Medulla oblongata (tissue), 1 donor: ENCODE data around the gene HIVEP2.

Experiments
- DNase-seq: peaks from one replicate; pipeline ENCODE4 v3.0.0-alpha.2; 2015; ENCODE audit errors: extremely low spot score

HIVEP2 gene

DNA sequence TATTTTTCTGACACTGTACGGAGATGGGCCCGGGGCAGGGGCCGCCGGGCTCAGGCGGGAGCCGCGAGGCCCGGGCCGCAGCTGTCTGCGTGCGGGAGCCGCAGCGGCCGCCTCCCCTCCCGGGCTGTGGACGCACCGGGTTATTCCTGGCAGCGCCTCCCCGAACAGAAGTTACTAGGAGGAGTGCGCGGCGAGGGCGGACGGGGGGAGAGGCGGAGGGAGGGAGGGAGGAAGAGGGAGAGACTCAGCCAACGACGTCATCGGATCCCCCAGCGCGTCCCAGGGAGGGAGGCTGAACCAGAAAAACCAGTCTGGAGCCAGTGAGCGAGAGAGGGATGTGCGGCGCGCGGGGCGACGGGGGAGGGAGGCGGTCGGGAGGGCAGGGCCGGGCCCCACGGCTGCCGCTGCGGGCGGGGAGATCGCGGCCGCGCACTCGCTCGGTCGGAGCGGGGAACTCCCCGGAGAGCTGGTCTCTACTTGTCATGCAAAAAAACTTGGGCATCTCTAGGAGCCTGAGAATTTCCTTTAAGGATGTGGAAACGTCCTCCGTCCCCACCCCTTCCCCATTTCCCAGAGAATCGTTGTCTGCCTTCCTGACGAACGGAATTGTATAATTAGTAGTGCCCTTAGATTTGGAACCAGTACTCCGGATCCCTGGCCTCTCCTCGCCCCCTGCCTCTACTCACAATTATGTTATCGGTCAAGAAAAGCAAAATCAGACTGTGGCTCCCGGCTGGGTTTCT lies 1.4 kb upstream of the HIVEP2 start:
- peak; percentile 98 for DNase-seq

GRCh38 chr6:142945446-142946180 lies 637 bp upstream of the HIVEP2 start:
- DNase-seq: peak; percentile 58

- DNase-seq: peak; percentile 70
Measured at GRCh38 chr6:142944124-142945048, 590 bp downstream of the HIVEP2 start.

DNA sequence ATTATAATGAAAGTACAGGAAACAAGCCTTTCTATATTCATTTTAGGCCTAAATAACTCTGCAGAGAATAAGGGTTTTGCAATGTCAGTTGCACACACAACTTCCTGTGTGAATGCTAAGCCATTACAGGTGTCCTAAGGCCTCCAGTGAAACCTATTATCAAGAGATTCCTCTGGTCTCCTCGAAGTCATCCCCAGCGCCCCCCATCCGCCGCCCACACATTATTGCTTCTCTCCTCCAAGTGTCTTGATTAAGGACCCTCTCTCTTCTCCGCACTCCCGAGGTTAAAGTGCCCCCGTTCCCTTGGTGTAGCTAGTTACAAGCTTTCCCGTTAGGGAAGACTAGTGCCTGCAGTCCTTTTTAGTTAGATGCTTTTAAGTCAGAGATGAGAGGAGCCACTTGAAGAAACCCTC lies 1.3 kb downstream of the HIVEP2 start:
- no peak for DNase-seq

- no peak for DNase-seq
Measured at GRCh38 chr6:142942805-142943227, 2.2 kb downstream of the HIVEP2 start.

- DNase-seq: no peak
Measured at GRCh38 chr6:142942238-142942637, 2.7 kb downstream of the HIVEP2 start.

DNA sequence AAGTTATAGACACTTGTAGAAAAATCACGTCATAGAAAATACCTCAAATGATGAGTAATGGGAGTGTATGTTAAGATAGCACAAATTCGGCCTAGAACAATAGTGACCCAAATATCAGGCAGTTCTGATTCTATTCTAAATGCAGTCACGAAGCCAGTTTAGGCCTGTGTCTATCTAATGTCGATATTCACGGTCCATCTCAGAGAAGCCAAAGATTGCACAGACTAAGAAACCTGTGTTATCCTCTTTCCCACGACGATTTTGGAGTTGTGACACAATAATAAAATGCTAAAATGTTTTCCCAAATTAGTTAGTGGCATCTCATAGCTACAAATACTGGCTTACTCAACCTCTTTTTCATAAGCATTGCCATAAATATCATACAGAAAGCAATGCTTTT lies 4.0 kb downstream of the HIVEP2 start:
- DNase-seq: no peak

- DNase-seq: no peak
Measured at GRCh38 chr6:142940487-142940886, 4.5 kb downstream of the HIVEP2 start.

GRCh38 chr6:142938510-142938909 lies 6.5 kb downstream of the HIVEP2 start:
- DNase-seq: no peak

DNA sequence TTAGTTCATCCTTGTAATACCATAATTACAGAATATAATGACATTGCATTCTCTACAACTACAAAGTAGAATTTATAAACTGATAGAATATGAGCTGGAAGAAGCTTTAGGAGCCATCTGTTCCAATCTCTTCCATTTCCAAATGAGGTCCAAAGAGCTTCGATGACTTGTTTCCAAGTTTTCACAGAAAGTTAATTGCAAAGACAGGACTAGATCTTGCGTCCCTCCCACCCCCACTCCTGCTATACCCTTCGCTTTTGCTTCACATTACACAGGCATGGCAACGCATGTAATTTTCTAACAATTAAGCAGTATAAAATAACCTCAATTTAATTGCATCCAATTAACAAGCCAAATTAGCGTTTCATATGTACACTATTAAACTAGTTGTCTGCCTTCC lies 7.0 kb downstream of the HIVEP2 start:
- no peak for DNase-seq

DNA sequence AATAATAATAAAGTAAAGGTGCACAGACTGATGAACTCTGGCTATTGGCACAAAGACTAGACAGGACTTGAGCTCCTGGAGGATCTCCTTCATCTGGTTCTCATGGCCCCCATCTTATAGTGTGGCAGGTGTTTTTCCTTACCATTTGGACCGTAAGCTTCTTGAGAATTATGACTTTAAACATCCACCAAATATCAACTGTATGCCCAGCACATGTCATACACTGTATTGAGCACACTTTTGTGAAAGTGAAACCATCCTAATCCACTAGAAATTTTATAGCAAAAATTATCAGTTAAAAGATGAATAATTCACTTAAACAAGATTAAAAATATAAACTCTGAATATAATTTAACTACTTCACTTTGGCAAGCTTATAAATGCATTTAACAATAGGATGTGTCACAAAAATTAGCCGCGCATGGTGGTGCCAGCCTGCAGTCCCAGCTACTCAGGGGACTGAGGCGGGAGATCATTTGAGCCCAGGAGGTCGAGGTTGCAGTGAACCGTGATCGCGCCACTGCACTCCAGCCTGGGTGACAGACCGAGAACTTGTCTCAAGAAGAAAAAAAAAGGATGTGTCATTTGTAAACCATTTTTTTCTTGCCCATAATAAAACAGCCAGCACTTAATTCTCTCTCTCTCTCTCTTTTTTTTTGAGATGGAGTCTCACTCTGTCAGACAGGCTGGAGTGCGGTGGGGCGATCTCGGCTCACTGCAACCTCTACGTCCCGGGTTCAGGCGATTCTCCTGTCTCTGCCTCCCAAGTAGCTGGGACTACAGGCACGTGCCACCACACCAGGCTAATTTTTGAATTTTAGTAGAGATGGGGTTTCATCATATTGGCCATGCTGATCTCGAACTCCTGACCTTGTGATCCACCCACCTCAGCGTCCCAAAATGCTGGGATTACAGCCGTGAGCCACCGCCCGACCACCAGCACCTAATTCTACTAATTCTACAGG lies 9.1 kb downstream of the HIVEP2 start:
- DNase-seq: no peak

GRCh38 chr6:142934599-142934998 lies 10.4 kb downstream of the HIVEP2 start:
- DNase-seq: no peak

- no peak for DNase-seq
Measured at GRCh38 chr6:142934106-142934505, 10.9 kb downstream of the HIVEP2 start.

DNA sequence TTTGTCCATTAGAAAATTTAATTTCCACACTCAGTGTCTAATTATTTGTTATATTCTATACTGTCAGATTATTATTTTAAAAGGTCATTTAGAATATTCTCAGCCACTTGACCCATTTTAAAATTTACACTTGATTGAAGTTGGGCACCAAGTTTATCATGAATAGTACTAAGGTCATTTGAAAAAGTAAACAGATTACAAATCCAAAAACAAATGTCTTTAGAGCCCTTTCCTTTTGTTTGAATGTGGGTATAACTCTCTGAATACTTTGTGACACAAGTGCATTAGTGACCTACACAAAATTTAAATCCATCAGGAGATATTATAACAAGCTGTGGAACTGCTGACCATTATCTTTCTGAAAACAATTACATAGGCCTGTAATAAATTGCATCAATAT lies 11.3 kb downstream of the HIVEP2 start:
- DNase-seq: no peak

DNA sequence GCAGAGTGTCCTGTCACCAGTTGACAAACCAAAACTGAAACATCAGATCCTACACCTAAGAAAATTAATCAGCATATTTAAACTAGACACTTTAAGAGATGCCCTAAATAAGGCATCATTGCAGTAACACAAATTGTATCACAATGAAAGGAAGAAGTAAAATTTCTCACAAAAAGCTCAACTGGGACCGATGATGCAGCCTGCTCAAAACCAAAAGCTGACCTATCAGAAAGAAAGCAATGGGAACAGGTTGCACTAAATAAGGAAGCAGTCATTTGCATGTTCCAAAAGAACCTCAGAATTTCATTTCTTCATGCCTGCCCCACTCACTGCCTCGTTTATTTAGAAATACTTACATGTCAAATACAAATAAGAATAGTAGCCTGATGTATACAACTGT lies 12.1 kb downstream of the HIVEP2 start:
- no peak for DNase-seq

DNA sequence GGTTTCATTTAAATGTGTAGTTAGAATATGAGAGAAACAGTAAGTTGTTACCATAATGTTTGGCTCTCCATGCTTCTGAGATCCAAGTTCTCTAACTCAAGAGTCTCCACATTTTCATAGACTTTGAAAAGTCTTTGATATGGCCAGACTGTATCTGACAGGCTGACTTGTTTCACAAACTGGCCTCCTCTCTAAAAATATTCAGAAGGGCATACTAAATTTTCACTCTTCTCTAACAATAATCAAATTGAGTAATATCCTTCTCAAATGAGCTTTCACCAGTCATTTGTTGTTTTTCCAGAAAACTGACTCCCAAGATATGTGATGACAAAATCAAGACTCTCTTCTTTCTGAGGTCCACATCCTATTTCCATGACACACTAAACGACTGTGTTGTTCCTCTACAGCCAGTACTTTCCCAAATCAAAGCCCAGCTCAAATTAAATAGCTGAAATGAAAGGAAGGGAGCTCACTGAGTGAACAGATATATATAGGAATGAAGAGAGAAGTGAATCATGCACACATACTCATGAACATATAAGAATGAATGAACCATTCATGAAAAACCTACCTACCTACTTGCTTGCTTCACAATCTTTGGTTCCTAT lies 15.1 kb downstream of the HIVEP2 start:
- DNase-seq: no peak

GRCh38 chr6:142927904-142928303 lies 17.1 kb downstream of the HIVEP2 start:
- DNase-seq: no peak

- no peak for DNase-seq
Measured at GRCh38 chr6:142927271-142927580, 17.8 kb downstream of the HIVEP2 start.

DNA sequence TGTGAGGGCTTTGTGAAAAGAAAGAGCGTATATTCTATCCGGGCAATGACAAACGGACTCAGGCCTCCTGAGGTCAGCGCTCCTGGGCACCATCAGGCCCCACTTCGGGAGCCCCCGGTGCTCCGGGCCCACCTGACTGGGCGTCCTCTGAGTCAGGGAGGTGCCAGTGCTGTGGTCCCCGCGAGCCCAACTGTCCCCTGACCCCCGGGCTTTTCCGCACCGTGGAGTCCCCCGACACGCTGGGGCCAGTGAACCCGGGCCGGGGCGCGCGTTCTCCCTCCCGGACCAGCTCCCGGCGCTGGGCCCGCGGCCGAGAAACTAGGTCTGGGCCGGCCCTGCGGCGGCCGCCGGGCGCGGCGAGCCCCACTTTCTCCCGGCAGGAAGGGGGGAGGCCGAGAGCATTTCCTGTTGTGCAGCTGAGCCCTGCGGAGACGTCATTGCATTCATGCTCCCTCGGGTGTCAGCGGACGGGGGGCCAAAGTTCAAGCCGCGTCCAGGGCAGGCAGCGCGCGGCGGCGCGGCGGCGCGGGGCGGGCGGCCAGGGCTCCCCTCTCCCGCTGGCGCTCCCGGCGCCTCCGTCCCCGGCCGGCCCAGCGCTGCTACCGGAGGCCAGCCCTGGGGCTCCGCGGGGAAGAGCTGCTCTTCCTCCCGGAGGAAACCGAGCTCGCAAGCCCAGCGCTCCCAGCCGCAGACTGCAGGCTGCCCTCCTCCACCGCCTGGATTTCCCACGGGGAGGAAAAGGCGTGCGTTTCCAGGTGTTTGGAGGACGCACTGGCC lies 18.3 kb downstream of the HIVEP2 start:
- peak; percentile 87 for DNase-seq

- DNase-seq: no peak
Measured at GRCh38 chr6:142926177-142926493, 18.8 kb downstream of the HIVEP2 start.
